Ovary (tissue), 9 donors: ENCODE results near the gene IFNLR1. TPM values are rescaled to one million over a fixed set of nuclear protein-coding genes. Genes with fewer than 3 reads are reported as not detected.

Source experiments
- DNase-seq, 5 donors: peaks; one replicate each; pipeline ENCODE4 v3.0.0-alpha.2; 2019 to 2020
- H3K27ac ChIP-seq, 2 donors: fragments of 200-600 bp; one replicate each; pipeline versions ENCODE4 v1.5.1 to v1.8.0; 2019 to 2022
- H3K27me3 ChIP-seq: fragments of 200-600 bp; one replicate; pipeline ENCODE4 v1.8.0; 2022
- H3K36me3 ChIP-seq: fragments of 200-600 bp; sonication (generic); one replicate; pipeline ENCODE4 v1.5.1; 2019
- H3K4me1 ChIP-seq: one replicate; pipeline ENCODE4 v1.8.1; 2013; ENCODE audit warnings: mild to moderate bottlenecking, moderate library complexity; ENCODE audit not compliant: insufficient read depth
- H3K4me3 ChIP-seq: fragments of 200-600 bp; sonication (generic); one replicate; pipeline ENCODE4 v1.5.1; 2017
- H3K9me3 ChIP-seq, 2 donors: fragments of 200-600 bp in 1 of 2; sonication (generic) in 1 of 2; one replicate each; pipeline versions ENCODE4 v1.5.1 to v1.8.1; 2013 to 2019; ENCODE audit warnings: mild to moderate bottlenecking in 1 of 2, moderate library complexity in 1 of 2
- EP300 ChIP-seq: sonication (generic); formaldehyde crosslinking; IDR thresholded peaks from one replicate; pipeline ENCODE4 v1.6.1; 2017; ENCODE audit warnings: antibody characterized with exemption
- POLR2A ChIP-seq: fragments of 450-650 bp; IDR thresholded peaks from one replicate; pipeline ENCODE4 v1.6.1; 2017; ENCODE audit warnings: antibody characterized with exemption, mild to moderate bottlenecking, moderate library complexity
- WGBS, 3 donors: extraction: QIAGEN DNeasy Blood & Tissue Kit in 1 of 3; methylation state at CpG; one replicate each; pipeline versions ENCODE4 v1.1.5 to v1.1.7; 2013 to 2017; 5-methylcytosine and 5-hydroxymethylcytosine counted together
- intact Hi-C, 4 donors: fragments of 100-400 bp; cut with DNase I; formaldehyde crosslinking; loops; one replicate each; pipeline versions ENCODE4 v1.11.0 to v1.15.1; 2022 to 2023
- polyA plus RNA-seq, 2 donors: library from polyadenylated mRNA; stranded (reverse); fragments of 200-250 nt in 1 of 2; fragments of 350-450 nt in 1 of 2; fragmentation: Illumina TruSeq in 1 of 2; extraction: RNeasy Lipid Tissue Mini Kit (QIAGEN cat#74804) in 1 of 2; gene quantifications; one replicate each; pipeline ENCODE4 v1.2.3, GENCODE V29; 2013 to 2014
- total RNA-seq, 7 donors: library from RNA; depleted of rRNA in 2 of 7; stranded (reverse); fragments of >200 nt in 2 of 7; fragmentation: NEBNext Ultra II Directional in 3 of 7; extraction: Animal tissue kit (Norgen Biotek cat#: 25700) in 3 of 7; gene quantifications; one replicate each; pipeline versions ENCODE4 v1.1.0 to v1.2.4, GENCODE V29; 2016 to 2023
- TF ChIP-seq, protein P1 (sequence below), 3 donors: fragments of 450-650 bp in 2 of 3; fragments of 200-600 bp in 1 of 3; IDR thresholded peaks; one replicate each; pipeline versions ENCODE4 v1.5.1 to v1.8.0; 2016 to 2022; ENCODE audit warnings: antibody characterized with exemption in 3 of 3, mild to moderate bottlenecking in 1 of 3
- donor health status: DM: no; HTN: no; CAD: no; lungs with moderate emphysema.
- donor health status: DM: no; HTN: no; CAD: no.
- donor health status: Bipolar disorder and iron deficiency.
- donor health status: DM: yes; HTN: yes; CAD: no.
- donor health status: DM: no; HTN: no; CAD: no.
- donor health status: DM: yes; HTN: yes; CAD: no.

Gene IFNLR1
- total and polyA plus RNA-seq, 9 donors = 0.40 to 2.8 (median 1.8) TPM

DNA sequence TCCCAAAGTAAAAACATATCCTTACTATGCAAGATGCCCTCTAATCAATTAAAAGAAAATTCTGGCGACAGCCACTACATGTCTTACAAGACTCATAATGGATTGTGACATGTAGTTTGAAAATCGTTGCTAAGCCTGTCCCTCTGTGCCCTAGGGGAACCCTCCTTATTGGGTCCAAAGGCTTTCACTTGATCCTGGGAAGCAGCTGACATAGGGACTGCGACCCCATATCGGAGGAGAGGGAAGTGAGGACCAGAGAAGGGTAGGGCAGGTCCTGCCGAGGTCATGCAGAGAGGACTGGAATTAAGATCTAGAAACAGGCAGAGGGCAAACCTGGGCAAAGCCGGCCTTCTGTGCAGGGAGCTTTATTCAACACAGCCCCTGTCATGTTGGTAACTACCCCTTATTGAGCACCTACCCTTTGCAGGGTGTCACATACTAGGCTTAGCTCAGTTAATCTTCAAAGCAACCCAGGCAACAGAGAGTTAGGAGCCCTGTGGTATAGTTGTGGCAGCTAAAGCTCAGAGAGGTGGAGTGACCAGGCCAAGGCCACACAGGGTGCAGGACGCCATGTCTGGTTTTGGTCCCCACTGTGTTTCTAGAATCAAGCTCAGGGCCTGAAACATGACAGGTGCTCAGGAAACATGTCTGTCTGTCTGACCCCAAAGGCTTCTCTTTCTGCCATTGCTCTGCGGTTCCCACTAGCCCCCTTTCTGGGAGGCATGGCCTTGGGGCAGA is 18.4 kb upstream of the IFNLR1 start:
- Histone ChIP-seq H3K4me1 (no peaks in the 10 kb centered on the region), H3K27ac (no peak overlapping the region), H3K9me3 (no peaks in the 10 kb centered on the region), H3K27me3 (no peaks in the 10 kb centered on the region), H3K4me3 (no peak overlapping the region), H3K36me3 (no peaks in the 10 kb centered on the region)
- WGBS, 3 donors = 68 to 73% (median 72%) methylated on average over 8 of the region's 8 CpGs
- DNase-seq = no peak
- intact Hi-C loops = loop anchor here in 1 of 4 donors (10.0 kb wide), 1 partner anchor 429 kb away; no protein-coding TSS in a partner anchor
- TF ChIP-seq EP300 (no peak), POLR2A (no peak)
- TF ChIP-seq, protein P1, sequence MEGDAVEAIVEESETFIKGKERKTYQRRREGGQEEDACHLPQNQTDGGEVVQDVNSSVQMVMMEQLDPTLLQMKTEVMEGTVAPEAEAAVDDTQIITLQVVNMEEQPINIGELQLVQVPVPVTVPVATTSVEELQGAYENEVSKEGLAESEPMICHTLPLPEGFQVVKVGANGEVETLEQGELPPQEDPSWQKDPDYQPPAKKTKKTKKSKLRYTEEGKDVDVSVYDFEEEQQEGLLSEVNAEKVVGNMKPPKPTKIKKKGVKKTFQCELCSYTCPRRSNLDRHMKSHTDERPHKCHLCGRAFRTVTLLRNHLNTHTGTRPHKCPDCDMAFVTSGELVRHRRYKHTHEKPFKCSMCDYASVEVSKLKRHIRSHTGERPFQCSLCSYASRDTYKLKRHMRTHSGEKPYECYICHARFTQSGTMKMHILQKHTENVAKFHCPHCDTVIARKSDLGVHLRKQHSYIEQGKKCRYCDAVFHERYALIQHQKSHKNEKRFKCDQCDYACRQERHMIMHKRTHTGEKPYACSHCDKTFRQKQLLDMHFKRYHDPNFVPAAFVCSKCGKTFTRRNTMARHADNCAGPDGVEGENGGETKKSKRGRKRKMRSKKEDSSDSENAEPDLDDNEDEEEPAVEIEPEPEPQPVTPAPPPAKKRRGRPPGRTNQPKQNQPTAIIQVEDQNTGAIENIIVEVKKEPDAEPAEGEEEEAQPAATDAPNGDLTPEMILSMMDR (IDR thresholded peaks at IDR 0.05) = no peak

DNA sequence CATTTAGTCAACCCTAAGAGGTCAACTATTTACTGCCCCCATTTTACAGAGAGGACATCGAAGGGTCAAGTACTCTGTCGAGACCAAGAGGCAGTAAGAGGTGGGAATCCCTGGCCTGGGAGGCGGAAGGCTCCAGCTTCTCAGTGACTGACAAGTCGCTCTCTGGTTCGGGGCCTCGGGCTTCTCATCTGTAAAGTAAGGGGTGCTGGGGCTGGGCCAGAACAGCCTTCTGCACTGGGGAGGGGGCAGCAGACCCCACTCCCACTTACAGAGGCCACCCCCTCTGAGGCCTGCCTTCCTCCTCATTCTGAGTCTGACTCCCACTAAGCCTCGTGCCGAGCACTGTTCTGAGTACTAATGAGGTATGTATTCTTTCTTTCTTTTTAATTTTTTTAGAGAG is 17.0 kb upstream of the IFNLR1 start:
- WGBS, 3 donors = 76 to 84% (median 82%) methylated on average over 8 of the region's 8 CpGs
- DNase-seq = no peak
- no peaks in the 10 kb centered on the region for H3K4me1 ChIP-seq
- intact Hi-C loops = loop anchor here in 3 of 4 donors (5.0 to 10.0 kb wide), 4 partner anchors 183 to 431 kb away; no protein-coding TSS in a partner anchor
- H3K27ac ChIP-seq = no peak overlapping the region
- H3K4me3 ChIP-seq = no peak overlapping the region
- TF ChIP-seq POLR2A (no peak), EP300 (no peak)
- TF ChIP-seq, protein P1 (IDR thresholded peaks at IDR 0.05) = no peak
- H3K27me3 ChIP-seq = no peaks in the 10 kb centered on the region
- H3K36me3 ChIP-seq = no peaks in the 10 kb centered on the region
- no peaks in the 10 kb centered on the region for H3K9me3 ChIP-seq

DNA sequence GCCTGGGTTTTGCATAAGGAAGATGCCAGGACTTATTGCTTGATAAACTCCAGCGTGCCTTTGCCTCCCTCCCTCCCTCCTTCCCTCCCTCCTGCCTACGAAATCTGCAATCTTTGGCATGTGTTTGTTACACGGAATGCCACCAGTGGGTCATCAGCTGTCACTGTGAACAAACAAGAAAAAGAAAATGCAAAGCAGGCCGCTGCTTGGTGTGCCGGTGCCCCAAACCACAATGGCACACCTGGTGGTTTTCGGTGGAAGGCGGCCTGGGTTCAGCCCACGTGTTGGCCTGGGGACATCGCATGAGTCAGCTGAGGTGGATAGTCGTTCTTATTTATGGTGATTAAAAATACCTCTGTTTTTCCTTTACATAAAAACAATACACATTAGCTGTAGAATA is 16.3 kb upstream of the IFNLR1 start:
- Histone ChIP-seq H3K27ac (no peak overlapping the region), H3K4me3 (no peak overlapping the region), H3K27me3 (no peaks in the 10 kb centered on the region), H3K9me3 (no peaks in the 10 kb centered on the region), H3K4me1 (no peaks in the 10 kb centered on the region), H3K36me3 (no peaks in the 10 kb centered on the region)
- 45 to 57% (median 47%) methylated on average over 10 of the region's 10 CpGs for WGBS, 3 donors
- intact Hi-C loops = loop anchor here in 3 of 4 donors (2.0 to 10.0 kb wide), 5 partner anchors 184 to 431 kb away; no protein-coding TSS in a partner anchor
- TF ChIP-seq, protein P1 (IDR thresholded peaks at IDR 0.05) = no peak
- TF ChIP-seq POLR2A (no peak), EP300 (no peak)
- no peak for DNase-seq

DNA sequence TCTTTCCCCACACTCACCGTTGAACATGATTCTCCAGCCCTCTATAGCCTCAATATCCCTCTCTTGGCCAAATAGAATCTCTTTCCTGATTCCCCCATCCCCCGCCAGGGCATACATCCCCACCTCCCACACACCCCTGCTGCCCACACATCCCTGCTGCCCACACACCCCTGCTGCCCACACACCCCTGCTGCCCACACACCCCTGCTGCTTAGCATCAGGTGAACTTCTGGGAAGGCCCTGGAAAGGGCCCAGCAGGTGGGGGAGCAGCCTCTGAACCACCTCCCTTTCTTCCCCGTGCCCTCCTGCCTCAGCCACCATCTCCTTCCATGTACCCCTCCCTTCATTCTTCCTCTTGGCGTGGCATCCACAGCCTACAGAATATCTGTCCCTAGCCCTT is 15.9 kb upstream of the IFNLR1 start:
- no peak for DNase-seq
- intact Hi-C loops = loop anchor here in 3 of 4 donors (2.0 to 10.0 kb wide), 5 partner anchors 184 to 432 kb away; no protein-coding TSS in a partner anchor
- no peaks in the 10 kb centered on the region for H3K27me3 ChIP-seq
- H3K4me1 ChIP-seq = no peaks in the 10 kb centered on the region
- H3K27ac ChIP-seq = no peak overlapping the region
- H3K36me3 ChIP-seq = no peaks in the 10 kb centered on the region
- TF ChIP-seq, protein P1 (IDR thresholded peaks at IDR 0.05) = no peak
- TF ChIP-seq POLR2A = no peak
- no peak for TF ChIP-seq EP300
- WGBS, 3 donors = 70 to 80% (median 77%) methylated on average over 4 of the region's 4 CpGs
- H3K9me3 ChIP-seq = no peaks in the 10 kb centered on the region
- H3K4me3 ChIP-seq = no peak overlapping the region
